Left ventricle myocardium inferior (tissue), 1 donor: ENCODE measurements around the gene BNIP1. TPM values are rescaled to one million over a fixed set of nuclear protein-coding genes. Genes with fewer than 3 reads are reported as not detected.

Experiments
- DNase-seq: peaks from one replicate; pipeline ENCODE4 v3.0.0-alpha.2; 2020
- H3K27ac ChIP-seq: fragments of 200-600 bp; replicated peaks from 2 replicates; pipeline ENCODE4 v1.8.0; 2021
- H3K27me3 ChIP-seq: fragments of 200-600 bp; 2 replicates; pipeline ENCODE4 v1.8.0; 2021; ENCODE audit warnings: low read depth
- H3K36me3 ChIP-seq: fragments of 200-600 bp; 2 replicates; pipeline ENCODE4 v1.8.0; 2021
- H3K4me1 ChIP-seq: fragments of 200-600 bp; 2 replicates; pipeline ENCODE4 v1.8.0; 2021
- H3K4me3 ChIP-seq: fragments of 200-600 bp; 2 replicates; pipeline ENCODE4 v1.8.0; 2021; ENCODE audit warnings: mild to moderate bottlenecking, moderate library complexity
- H3K9me3 ChIP-seq: fragments of 200-600 bp; replicated peaks from 2 replicates; pipeline ENCODE4 v1.8.0; 2021
- intact Hi-C: fragments of 100-400 bp; cut with micrococcal nuclease; formaldehyde crosslinking; loops from one replicate; pipeline ENCODE4 v1.11.0; 2022
- total RNA-seq: library from RNA; stranded (reverse); fragmentation: NEBNext Ultra II Directional; extraction: Animal tissue kit (Norgen Biotek cat#: 25700); gene quantifications from one replicate; pipeline ENCODE4 v1.2.1, GENCODE V29; 2021
- TF ChIP-seq, protein P1 (sequence below): fragments of 200-600 bp; IDR thresholded peaks from 2 replicates; pipeline ENCODE4 v1.8.0; 2021; ENCODE audit warnings: antibody characterized with exemption, mild to moderate bottlenecking, borderline replicate concordance
- donor health status: DM: no; HTN: yes; CAD: no; lungs with severe emphysema.

The BNIP1 gene
- total RNA-seq, 1 donor from 2014 or later: 11.7 TPM

DNA sequence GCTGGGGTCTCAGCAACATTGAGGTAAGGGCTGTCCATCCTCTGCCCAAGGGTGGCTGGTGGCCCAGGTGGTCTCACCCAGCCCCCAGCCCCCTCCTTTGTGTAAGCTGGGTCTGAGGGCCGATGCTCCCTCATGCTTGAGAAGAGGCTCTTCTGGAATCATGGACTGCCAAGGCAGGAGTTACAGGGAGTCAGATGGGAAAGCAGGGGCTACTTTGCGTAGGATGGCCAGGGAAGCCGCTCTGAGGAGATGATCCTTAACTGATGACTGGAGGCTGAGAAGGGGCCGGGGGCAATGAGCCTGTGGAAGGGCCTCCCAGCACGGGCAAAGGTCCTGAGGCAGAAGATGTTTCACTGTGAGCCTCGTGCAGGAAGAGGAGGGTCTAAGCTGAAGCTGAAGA lies 67.0 kb downstream of the BNIP1 start:
- H3K36me3 ChIP-seq: no peaks in the 10 kb centered on the region
- TF ChIP-seq, protein P1, sequence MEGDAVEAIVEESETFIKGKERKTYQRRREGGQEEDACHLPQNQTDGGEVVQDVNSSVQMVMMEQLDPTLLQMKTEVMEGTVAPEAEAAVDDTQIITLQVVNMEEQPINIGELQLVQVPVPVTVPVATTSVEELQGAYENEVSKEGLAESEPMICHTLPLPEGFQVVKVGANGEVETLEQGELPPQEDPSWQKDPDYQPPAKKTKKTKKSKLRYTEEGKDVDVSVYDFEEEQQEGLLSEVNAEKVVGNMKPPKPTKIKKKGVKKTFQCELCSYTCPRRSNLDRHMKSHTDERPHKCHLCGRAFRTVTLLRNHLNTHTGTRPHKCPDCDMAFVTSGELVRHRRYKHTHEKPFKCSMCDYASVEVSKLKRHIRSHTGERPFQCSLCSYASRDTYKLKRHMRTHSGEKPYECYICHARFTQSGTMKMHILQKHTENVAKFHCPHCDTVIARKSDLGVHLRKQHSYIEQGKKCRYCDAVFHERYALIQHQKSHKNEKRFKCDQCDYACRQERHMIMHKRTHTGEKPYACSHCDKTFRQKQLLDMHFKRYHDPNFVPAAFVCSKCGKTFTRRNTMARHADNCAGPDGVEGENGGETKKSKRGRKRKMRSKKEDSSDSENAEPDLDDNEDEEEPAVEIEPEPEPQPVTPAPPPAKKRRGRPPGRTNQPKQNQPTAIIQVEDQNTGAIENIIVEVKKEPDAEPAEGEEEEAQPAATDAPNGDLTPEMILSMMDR: no peak
- no peak overlapping the region for H3K27ac ChIP-seq
- H3K27me3 ChIP-seq: peaks cover 6% of the 10 kb centered on the region
- no peaks in the 10 kb centered on the region for H3K9me3 ChIP-seq
- no peaks in the 10 kb centered on the region for H3K4me1 ChIP-seq
- intact Hi-C loops: no loop called here
- H3K4me3 ChIP-seq: no peak overlapping the region
- no peak for DNase-seq

DNA sequence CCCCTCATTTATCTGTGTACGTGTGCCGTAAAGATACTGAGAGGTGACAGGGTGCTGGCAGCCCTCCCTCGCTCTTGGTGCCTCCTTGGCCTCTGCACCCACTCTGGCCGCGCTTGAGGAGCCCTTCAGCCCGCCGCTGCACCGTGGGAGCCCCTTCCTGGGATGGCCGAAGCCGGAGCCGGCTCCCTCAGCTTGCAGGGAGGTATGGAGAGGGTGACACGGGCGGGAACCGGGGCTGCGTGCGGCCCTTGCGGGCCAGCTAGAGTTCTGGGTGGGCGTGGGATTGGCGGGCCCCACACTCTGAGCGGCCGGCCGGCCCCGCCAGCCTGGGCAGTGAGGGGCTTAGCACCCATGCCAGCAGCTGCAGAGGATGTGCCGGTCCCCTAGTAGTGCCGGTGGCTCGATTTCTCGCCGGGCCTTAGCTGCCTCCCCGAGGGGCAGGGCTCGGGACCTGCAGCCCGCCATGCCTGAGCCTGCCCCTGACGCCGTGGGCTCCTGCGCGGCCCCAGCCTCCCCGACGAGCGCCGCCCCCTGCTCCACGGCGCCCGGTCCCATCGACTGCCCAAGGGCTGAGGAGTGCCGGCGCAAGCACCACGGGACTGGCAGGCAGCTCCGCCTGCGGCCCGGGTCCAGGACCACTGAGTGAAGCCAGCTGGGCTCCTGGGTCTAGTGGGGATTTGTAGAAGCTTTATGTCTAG lies 69.1 kb downstream of the BNIP1 start:
- Histone ChIP-seq H3K27ac (no peak overlapping the region), H3K9me3 (no peaks in the 10 kb centered on the region), H3K4me3 (no peak overlapping the region), H3K36me3 (no peaks in the 10 kb centered on the region), H3K27me3 (no peaks in the 10 kb centered on the region), H3K4me1 (no peaks in the 10 kb centered on the region)
- DNase-seq: no peak
- TF ChIP-seq, protein P1: no peak
- intact Hi-C loops: no loop called here

Other genes starting within 250 kb of the BNIP1 start
- 27.2 TPM for gene RPL26L1, start 185.1 kb upstream of the BNIP1 start, total RNA-seq
- gene ATP6V0E1, start 160.8 kb upstream of the BNIP1 start, total RNA-seq: 208 TPM
- gene CREBRF, start 88.2 kb upstream of the BNIP1 start, total RNA-seq: 24.1 TPM
- gene NKX2-5, start 90.7 kb downstream of the BNIP1 start, total RNA-seq: 248 TPM
- gene STC2, start 183.9 kb downstream of the BNIP1 start, total RNA-seq: 12.4 TPM